Fibroblast of lung (primary cell): Measurements from ENCODE around the gene MTIF3.

Experiments used
- CTCF ChIP-seq, 2 donors: IDR thresholded peaks in 1 of 2; conservative IDR thresholded peaks in 1 of 2; 1 replicate in 1 of 2; 2 replicates in 1 of 2; pipeline ENCODE4 v1.5.1; 2011 to 2012; ENCODE audit warnings: low read length in 2 of 2, control low read depth in 1 of 2, inconsistent platforms in 1 of 2, low read depth in 1 of 2, mild to moderate bottlenecking in 1 of 2
- EZH2 ChIP-seq: IDR thresholded peaks from 2 replicates; pipeline ENCODE4 v1.5.1; 2012; ENCODE audit warnings: low read length, control low read depth, mild to moderate bottlenecking; ENCODE audit errors: missing control alignments

- TF ChIP-seq CTCF (conservative IDR thresholded peaks at IDR 0.05 in 1 of 2, IDR thresholded peaks at IDR 0.05 in 1 of 2; ENCODE audit: low read depth in 1 of 2, low read length in 2 of 2) (no peak), EZH2 (no peak)
These were observed 60.5 kb downstream of the MTIF3 start for GRCh38 chr13:27389891-27390290.
